BLaER1 (cell line): Measurements from ENCODE around the gene KIRREL3.

ENCODE experiments used
- H3K27ac ChIP-seq: shearing (Covaris generic); formaldehyde crosslinking; 2 replicates; pipeline ENCODE4 v1.8.1; 2022
- H3K27me3 ChIP-seq: shearing (Covaris generic); formaldehyde crosslinking; 2 replicates; pipeline ENCODE4 v1.8.1; 2022
- H3K36me3 ChIP-seq: shearing (Covaris generic); formaldehyde crosslinking; 2 replicates; pipeline ENCODE4 v1.8.1; 2022
- H3K4me1 ChIP-seq: shearing (Covaris generic); formaldehyde crosslinking; 2 replicates; pipeline ENCODE4 v1.8.1; 2022
- H3K4me2 ChIP-seq: shearing (Covaris generic); formaldehyde crosslinking; 2 replicates; pipeline ENCODE4 v1.8.1; 2022
- H3K4me3 ChIP-seq: shearing (Covaris generic); formaldehyde crosslinking; 2 replicates; pipeline ENCODE4 v1.8.1; 2022
- H3K9ac ChIP-seq: shearing (Covaris generic); formaldehyde crosslinking; 2 replicates; pipeline ENCODE4 v1.8.1; 2022
- H3K9me3 ChIP-seq: shearing (Covaris generic); formaldehyde crosslinking; 2 replicates; pipeline ENCODE4 v1.8.1; 2022
- H4K20me1 ChIP-seq: shearing (Covaris generic); formaldehyde crosslinking; 2 replicates; pipeline ENCODE4 v1.8.1; 2022
- Cebpa-rat ChIP-seq: shearing (Covaris generic); IDR thresholded peaks from 2 replicates; pipeline ENCODE4 v1.8.1; 2022

KIRREL3 gene

GRCh38 chr11:126628790-126629621 is 371.6 kb downstream of the KIRREL3 start:
- no peaks in the 10 kb centered on the region for H3K36me3 ChIP-seq
- H3K27ac ChIP-seq, result peak overlapping the region; percentile 44; the same call in 1 of the 2 replicates

GRCh38 chr11:126628450-126628789 is 372.1 kb downstream of the KIRREL3 start:
- Histone ChIP-seq H3K4me3 (no peak overlapping the region), H3K27me3 (no peaks in the 10 kb centered on the region), H3K4me1 (peaks cover 40% of the 10 kb centered on the region), H4K20me1 (no peaks in the 10 kb centered on the region), H3K9ac (no peak overlapping the region), H3K27ac (0 out of 2 replicates have a peak overlapping the region, but pooled peaks have one; percentile 4), H3K9me3 (no peaks in the 10 kb centered on the region), H3K36me3 (no peaks in the 10 kb centered on the region), H3K4me2 (peak overlapping the region; percentile 55)
- TF ChIP-seq Cebpa-rat, result no peak

More at GRCh38 chr11:126628790-126629621, 371.6 kb downstream of the KIRREL3 start:
- H3K4me3 ChIP-seq, result no peak overlapping the region
- no peaks in the 10 kb centered on the region for H4K20me1 ChIP-seq
- H3K4me2 ChIP-seq, result peak overlapping the region; percentile 55
- H3K9me3 ChIP-seq, result no peaks in the 10 kb centered on the region
- no peak overlapping the region for H3K9ac ChIP-seq
- no peak for TF ChIP-seq Cebpa-rat
- H3K27me3 ChIP-seq, result no peaks in the 10 kb centered on the region
- H3K4me1 ChIP-seq, result peaks cover 40% of the 10 kb centered on the region

GRCh38 chr11:126627421-126627820 is 373.1 kb downstream of the KIRREL3 start:
- no peak overlapping the region for H3K4me3 ChIP-seq
- no peaks in the 10 kb centered on the region for H4K20me1 ChIP-seq
- H3K27ac ChIP-seq, result no peak overlapping the region
- H3K4me1 ChIP-seq, result peaks cover 38% of the 10 kb centered on the region
- no peak overlapping the region for H3K9ac ChIP-seq
- no peaks in the 10 kb centered on the region for H3K9me3 ChIP-seq
- no peaks in the 10 kb centered on the region for H3K36me3 ChIP-seq
- no peak for TF ChIP-seq Cebpa-rat
- no peak overlapping the region for H3K4me2 ChIP-seq
- no peaks in the 10 kb centered on the region for H3K27me3 ChIP-seq

- H3K27me3 ChIP-seq, result no peaks in the 10 kb centered on the region
- no peak for TF ChIP-seq Cebpa-rat
- H3K4me1 ChIP-seq, result peaks cover 18% of the 10 kb centered on the region
- H4K20me1 ChIP-seq, result no peaks in the 10 kb centered on the region
- no peak overlapping the region for H3K4me3 ChIP-seq
- H3K4me2 ChIP-seq, result no peak overlapping the region
- no peak overlapping the region for H3K27ac ChIP-seq
- H3K9me3 ChIP-seq, result no peaks in the 10 kb centered on the region
- no peak overlapping the region for H3K9ac ChIP-seq
- no peaks in the 10 kb centered on the region for H3K36me3 ChIP-seq
Measured at GRCh38 chr11:126624506-126624905, 376.1 kb downstream of the KIRREL3 start.

- H3K27me3 ChIP-seq, result no peaks in the 10 kb centered on the region
- no peak overlapping the region for H3K4me2 ChIP-seq
- no peak overlapping the region for H3K4me3 ChIP-seq
- H4K20me1 ChIP-seq, result no peaks in the 10 kb centered on the region
- peaks cover 9% of the 10 kb centered on the region for H3K4me1 ChIP-seq
- TF ChIP-seq Cebpa-rat, result no peak
- no peaks in the 10 kb centered on the region for H3K9me3 ChIP-seq
- no peaks in the 10 kb centered on the region for H3K36me3 ChIP-seq
- no peak overlapping the region for H3K9ac ChIP-seq
- H3K27ac ChIP-seq, result no peak overlapping the region
Measured at GRCh38 chr11:126619516-126619915, 381.1 kb downstream of the KIRREL3 start.

- no peaks in the 10 kb centered on the region for H3K9me3 ChIP-seq
- peak overlapping the region; percentile 43; the same call in 1 of the 2 replicates for H3K4me2 ChIP-seq
- H3K4me1 ChIP-seq, result peaks cover 9% of the 10 kb centered on the region
- H3K9ac ChIP-seq, result no peak overlapping the region
- H3K27ac ChIP-seq, result no peak overlapping the region
- no peaks in the 10 kb centered on the region for H3K36me3 ChIP-seq
- no peak overlapping the region for H3K4me3 ChIP-seq
- H4K20me1 ChIP-seq, result no peaks in the 10 kb centered on the region
- no peak for TF ChIP-seq Cebpa-rat
- no peaks in the 10 kb centered on the region for H3K27me3 ChIP-seq
Measured at GRCh38 chr11:126615845-126616244, 384.7 kb downstream of the KIRREL3 start.

GRCh38 chr11:126613272-126613671 is 387.3 kb downstream of the KIRREL3 start:
- no peak for TF ChIP-seq Cebpa-rat
- Histone ChIP-seq H3K4me3 (no peak overlapping the region), H3K27me3 (no peaks in the 10 kb centered on the region), H3K9me3 (no peaks in the 10 kb centered on the region), H4K20me1 (no peaks in the 10 kb centered on the region), H3K36me3 (no peaks in the 10 kb centered on the region), H3K27ac (no peak overlapping the region), H3K9ac (no peak overlapping the region), H3K4me2 (no peak overlapping the region), H3K4me1 (peaks cover 9% of the 10 kb centered on the region)

- H3K36me3 ChIP-seq, result no peaks in the 10 kb centered on the region
- H3K4me1 ChIP-seq, result peaks cover 9% of the 10 kb centered on the region
- TF ChIP-seq Cebpa-rat, result no peak
- no peak overlapping the region for H3K27ac ChIP-seq
- H3K27me3 ChIP-seq, result no peaks in the 10 kb centered on the region
- no peaks in the 10 kb centered on the region for H3K9me3 ChIP-seq
- no peaks in the 10 kb centered on the region for H4K20me1 ChIP-seq
- H3K9ac ChIP-seq, result no peak overlapping the region
- H3K4me2 ChIP-seq, result no peak overlapping the region
- no peak overlapping the region for H3K4me3 ChIP-seq
Measured at GRCh38 chr11:126612671-126613070, 387.9 kb downstream of the KIRREL3 start.

- H3K9me3 ChIP-seq, result no peaks in the 10 kb centered on the region
- H3K27me3 ChIP-seq, result no peaks in the 10 kb centered on the region
- H3K27ac ChIP-seq, result no peak overlapping the region
- peaks cover 16% of the 10 kb centered on the region for H3K4me1 ChIP-seq
- no peak overlapping the region for H3K4me3 ChIP-seq
- no peak for TF ChIP-seq Cebpa-rat
- H4K20me1 ChIP-seq, result no peaks in the 10 kb centered on the region
- H3K4me2 ChIP-seq, result no peak overlapping the region
- no peaks in the 10 kb centered on the region for H3K36me3 ChIP-seq
- no peak overlapping the region for H3K9ac ChIP-seq
Measured at GRCh38 chr11:126611438-126611837, 389.1 kb downstream of the KIRREL3 start.

- Histone ChIP-seq H3K9ac (no peak overlapping the region), H3K27ac (no peak overlapping the region), H3K4me3 (no peak overlapping the region), H3K4me2 (no peak overlapping the region), H4K20me1 (no peaks in the 10 kb centered on the region), H3K36me3 (no peaks in the 10 kb centered on the region), H3K9me3 (no peaks in the 10 kb centered on the region), H3K27me3 (no peaks in the 10 kb centered on the region), H3K4me1 (peaks cover 18% of the 10 kb centered on the region)
- TF ChIP-seq Cebpa-rat, result no peak
Measured at GRCh38 chr11:126608658-126609057, 391.9 kb downstream of the KIRREL3 start.
